NCI-H146 treated with DMSO at 0.1 percent for 48 hours (cell line): Measurements from ENCODE around the gene KRTAP10-5.
"Not testable (repeated sequence)": the region's sequence is repeated elsewhere in the genome, so short reads cannot be mapped to it uniquely, and the experiment has no call there.

Experiments used
- DNase-seq: peaks from one replicate; lab custom pipeline; 2025; ENCODE audit not compliant: unreplicated experiment; lab: John Stamatoyannopoulos, UW

Gene KRTAP10-5

GRCh38 chr21:44550807-44551206 is 29.6 kb downstream of the KRTAP10-5 start:
- DNase-seq: no peak

- DNase-seq: not testable (repeated sequence)
Measured at GRCh38 chr21:44550285-44550684, 30.1 kb downstream of the KRTAP10-5 start.

- DNase-seq: no peak
Measured at GRCh38 chr21:44549525-44550211, 30.7 kb downstream of the KRTAP10-5 start.

DNA sequence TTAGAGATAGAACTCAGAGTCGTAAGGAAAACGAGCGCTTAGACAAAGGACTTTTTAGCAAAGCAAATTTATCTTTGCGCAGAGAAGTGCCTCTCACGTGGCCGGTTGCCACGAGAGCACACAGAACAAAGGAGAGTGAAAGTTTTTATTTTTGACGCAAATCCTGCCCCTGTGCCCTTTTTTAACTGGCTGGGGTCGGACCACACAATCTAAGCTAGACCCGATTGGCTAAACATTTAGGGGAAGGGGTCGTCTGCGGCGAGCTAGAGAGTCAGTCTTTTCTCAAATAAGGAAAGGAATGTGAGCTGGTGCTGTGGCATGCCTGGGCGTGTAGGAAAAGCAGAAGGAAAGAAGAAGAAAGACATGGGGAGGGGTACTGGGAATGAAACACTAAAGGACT is 31.5 kb downstream of the KRTAP10-5 start:
- no peak for DNase-seq

GRCh38 chr21:44548381-44548780 is 32.0 kb downstream of the KRTAP10-5 start:
- DNase-seq: no peak

DNA sequence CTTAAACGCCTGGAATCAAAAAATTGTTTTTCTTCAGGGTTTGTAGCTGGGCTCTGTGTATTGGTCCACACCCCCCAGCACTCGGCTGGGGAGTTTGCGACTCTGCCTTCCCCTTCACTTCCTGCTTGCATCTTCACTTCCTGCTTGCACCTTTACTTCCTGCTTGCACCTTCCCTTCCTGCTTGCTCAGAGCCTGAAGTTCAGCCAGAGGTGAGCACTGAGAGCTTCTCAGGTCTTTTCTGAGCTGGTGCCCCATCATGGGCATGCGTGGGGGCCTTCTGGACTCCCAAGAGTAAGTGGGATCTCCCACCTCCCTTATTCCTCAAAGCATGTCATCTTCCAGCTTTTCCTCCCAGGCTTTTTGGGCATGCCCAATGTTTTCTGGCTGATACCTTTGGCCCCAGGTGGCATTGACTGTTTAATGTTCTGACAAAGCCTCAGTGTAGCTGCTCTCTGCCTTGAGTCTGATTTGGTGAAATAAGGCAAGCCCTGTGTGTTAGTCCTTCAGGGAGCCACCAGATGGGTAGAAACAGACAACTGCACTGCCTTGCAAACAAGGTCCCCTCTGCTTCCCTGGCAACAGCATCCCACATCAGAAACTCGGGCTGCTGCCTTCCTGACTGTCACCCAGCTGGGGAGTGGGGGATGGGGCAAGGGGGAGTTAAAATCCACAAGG is 32.6 kb downstream of the KRTAP10-5 start:
- no peak for DNase-seq

DNA sequence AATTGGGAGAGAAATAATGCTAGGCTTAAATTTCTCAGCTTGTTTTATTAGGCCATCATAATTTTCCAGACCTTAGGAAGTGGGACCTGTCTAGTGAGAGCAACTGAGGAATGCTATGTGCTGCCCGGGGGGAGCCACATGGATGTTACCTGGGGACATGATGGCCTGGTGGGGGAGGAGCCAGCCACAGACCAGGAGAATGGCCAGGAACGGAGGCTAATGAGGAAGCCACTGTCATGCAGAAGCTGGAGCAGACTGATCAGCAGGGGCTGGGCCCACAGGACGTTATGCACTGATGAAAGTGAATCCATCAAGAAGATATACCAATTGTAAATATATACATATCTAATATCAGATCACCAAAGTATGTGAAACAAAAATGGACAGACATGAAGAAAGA is 35.8 kb downstream of the KRTAP10-5 start:
- no peak for DNase-seq

DNA sequence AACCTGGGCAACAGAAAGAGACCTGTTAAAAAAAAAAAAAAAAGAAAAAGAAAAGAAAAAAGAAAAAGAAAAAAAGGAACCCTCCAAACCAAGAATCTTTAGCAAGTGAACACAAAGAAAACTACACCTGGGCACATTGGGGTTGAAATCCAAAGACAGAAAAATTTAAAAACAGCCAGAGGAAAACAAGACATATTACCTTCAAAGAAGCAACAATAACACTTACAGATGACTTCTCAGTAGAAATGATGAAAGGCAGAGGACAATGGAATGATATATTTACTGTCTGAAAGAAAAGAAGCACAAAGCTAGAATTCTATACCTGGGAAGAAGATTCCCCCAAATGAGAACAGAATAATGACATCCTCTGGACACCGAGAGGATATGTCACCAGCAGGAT is 37.7 kb downstream of the KRTAP10-5 start:
- no peak for DNase-seq

- DNase-seq: no peak
Measured at GRCh38 chr21:44540741-44541288, 39.6 kb downstream of the KRTAP10-5 start.

- no peak for DNase-seq
Measured at GRCh38 chr21:44539991-44540666, 40.3 kb downstream of the KRTAP10-5 start, which contains the start of gene KRTAP10-1. KRTAP10-1 (minus strand) TSS chr21:44540195; CDS start chr21:44540150, 45 bp downstream.

- DNase-seq: no peak
Measured at GRCh38 chr21:44539046-44539445, 41.4 kb downstream of the KRTAP10-5 start.

DNA sequence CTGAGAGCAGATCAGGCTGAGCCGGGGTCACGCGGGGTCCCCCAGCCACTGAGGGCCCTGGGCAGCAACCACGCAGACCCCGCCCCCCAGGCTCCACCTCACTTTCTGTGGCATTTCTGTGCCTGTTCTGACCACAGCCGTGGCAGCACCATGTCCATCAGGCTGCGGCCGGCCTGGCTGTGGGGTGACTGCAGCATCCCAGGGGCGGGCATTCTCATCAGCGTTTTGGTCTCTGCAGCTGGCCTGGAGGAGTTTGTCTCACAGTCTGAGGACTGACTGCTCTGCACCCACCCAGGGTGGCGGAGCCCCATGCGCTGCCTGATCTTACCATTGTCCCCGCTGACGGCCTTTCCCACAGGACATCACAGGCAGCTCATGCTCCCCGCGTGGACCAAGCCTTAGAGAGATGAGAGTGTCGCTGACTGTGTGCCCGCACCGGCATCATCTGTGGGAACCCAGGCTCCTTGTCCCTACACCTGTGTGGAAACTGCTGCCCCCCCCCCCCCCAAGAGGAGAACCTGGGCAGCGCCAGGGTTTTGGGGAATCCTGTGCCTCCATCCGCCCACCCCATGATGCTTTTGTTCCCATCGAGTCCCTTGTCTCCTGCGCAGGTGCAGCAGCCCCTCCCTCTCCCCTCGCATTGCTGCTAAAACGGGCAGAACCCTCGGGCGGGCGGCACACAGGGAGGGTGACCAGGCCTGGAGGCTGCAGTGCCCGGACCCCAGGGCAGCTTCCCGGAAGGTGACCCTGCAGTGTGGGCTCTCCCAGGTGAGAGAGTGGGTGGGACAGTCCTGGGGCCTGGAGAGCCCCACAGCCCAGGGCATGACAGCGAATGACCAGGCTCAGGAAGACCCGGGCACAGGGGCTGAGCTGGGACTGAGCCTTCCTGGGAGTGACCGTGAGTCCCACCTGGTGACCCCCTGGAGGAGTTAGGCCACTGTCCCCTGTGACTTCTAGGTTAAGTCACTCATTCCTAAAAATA is 42.2 kb downstream of the KRTAP10-5 start:
- DNase-seq: no peak

GRCh38 chr21:44535963-44536362 is 44.4 kb downstream of the KRTAP10-5 start:
- no peak for DNase-seq

DNA sequence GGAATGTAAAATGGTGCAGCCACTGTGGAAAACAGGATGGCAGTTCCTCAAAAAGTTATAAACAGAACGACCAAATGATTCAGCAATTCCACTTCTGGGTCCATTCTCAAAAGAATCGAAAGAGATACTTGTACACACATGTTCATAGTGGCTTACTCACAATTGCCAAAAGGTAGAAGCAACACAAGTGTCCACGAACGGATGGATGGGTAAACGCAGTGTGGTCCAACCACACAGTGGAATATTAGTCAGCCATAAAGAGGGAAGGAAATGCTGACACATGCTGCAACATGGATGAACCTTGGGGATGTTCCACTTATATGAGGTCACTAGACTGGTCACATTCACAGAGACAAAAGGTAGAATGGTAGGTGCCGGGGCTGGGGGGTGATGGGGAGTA is 45.7 kb downstream of the KRTAP10-5 start:
- DNase-seq: no peak

GRCh38 chr21:44533891-44534627 is 46.3 kb downstream of the KRTAP10-5 start:
- no peak for DNase-seq

DNA sequence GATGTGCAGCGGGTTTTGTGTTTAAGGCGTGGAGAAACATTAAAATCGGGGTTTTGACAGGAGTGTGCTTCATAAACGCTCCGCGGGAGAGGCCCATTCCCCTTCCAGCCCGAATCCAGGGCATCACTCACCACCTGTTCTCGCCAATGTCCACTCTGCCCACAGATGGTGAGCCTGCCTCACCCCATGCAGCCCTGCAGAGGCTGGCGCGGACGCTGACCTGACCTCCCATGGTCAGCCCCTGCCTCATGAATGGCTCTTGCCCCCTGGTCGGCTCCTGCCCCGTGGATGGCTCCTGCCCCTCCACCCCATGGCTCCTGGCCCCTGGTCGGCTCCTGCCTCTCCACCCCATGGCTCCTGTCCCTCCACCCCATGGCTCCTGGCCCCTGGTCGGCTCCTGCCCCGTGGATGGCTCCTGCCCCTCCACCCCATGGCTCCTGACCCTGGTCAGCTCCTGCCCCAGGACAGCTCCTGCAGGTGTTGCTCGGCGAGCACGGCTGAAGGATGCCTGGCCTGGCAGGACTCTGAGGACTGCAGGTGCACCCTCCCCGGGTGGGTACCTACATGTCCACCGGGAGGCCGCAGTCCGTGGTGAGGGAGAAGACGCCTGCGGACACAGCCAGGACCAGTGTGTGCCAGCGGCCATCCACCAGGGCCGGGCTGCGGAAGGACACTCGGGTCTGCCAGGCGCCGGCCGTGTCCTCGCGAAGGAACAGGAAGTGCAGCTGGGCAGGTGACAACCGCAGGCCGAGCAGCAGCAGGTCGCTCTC is 47.1 kb downstream of the KRTAP10-5 start:
- no peak for DNase-seq

DNA sequence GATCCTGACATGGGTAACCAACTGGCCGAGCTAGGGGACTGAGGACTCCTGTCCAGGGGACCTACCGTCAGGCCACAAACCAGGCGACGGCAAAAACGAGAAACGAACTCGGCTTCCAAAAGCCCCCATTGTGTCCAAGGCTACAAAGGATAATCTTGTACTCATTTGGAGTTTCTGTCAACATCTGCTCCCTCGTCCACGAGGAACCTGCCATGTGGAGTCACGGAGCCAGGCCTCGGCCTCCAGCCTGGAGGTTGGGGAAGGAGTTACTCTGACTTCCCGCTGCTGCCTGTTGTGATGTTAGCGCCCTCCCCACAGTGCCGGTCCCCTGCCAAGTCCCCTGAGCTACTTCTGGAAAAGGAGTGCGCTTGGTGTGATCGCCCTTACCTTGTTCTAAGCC is 47.7 kb downstream of the KRTAP10-5 start:
- DNase-seq: no peak

- no peak for DNase-seq
Measured at GRCh38 chr21:44531606-44532564, 48.5 kb downstream of the KRTAP10-5 start.
